Endothelial cell of umbilical vein (primary cell): ENCODE results near the gene GDF3. TPM values are rescaled to one million over a fixed set of nuclear protein-coding genes. Genes with fewer than 3 reads are reported as not detected.

Source experiments
- BruUV-seq: library from RNA; stranded (reverse); fragments of 400-500 nt; replicated peaks from 2 replicates; lab custom pipeline; 2021; lab: Mats Ljungman, UMichigan
- CTCF ChIA-PET: fragments of 300-600, 350-600 bp; sonication (Branson Sonifier 250); formaldehyde crosslinking; loops from one replicate; lab custom pipeline; 2021; ENCODE audit warnings: antibody characterized with exemption, inconsistent platforms; lab: Charles Lee
- POLR2A ChIA-PET: fragments of 300-600, 350-600 bp; sonication (Branson Sonifier 250); formaldehyde crosslinking; loops from one replicate; lab custom pipeline; 2021; ENCODE audit warnings: antibody characterized with exemption, inconsistent platforms; lab: Charles Lee
- DNase-seq: peaks from one replicate; pipeline ENCODE4 v3.0.0-alpha.2; 2011; ENCODE audit warnings: low read depth, low spot score
- FAIRE-seq: peaks from 2 replicates; lab custom pipeline; 2011; peaks lifted over from hg19 to GRCh38; lab: Jason Lieb, UNC
- H2AFZ ChIP-seq: 2 replicates; pipeline ENCODE4 v1.6.0; 2012; ENCODE audit warnings: low read depth, low read length, control low read depth, inconsistent platforms
- H3K27ac ChIP-seq: 2 replicates; pipeline ENCODE4 v1.5.1; 2011; ENCODE audit warnings: low read depth, mild to moderate bottlenecking, control low read depth, low read length, moderate library complexity; ENCODE audit not compliant: insufficient read depth
- H3K27me3 ChIP-seq, 2 experiments: 2 replicates each; pipeline versions ENCODE4 v1.6.0 to v1.6.1; 2011; ENCODE audit warnings: low read length in 2 of 2, mixed read lengths in 1 of 2; ENCODE audit not compliant: control insufficient read depth in 2 of 2, insufficient read depth in 2 of 2
- H3K36me3 ChIP-seq, 2 experiments: 2 replicates in 1 of 2; 3 replicates in 1 of 2; pipeline ENCODE4 v1.5.1; 2011; ENCODE audit warnings: low read length in 2 of 2, mild to moderate bottlenecking in 1 of 2, moderate library complexity in 1 of 2; ENCODE audit not compliant: control insufficient read depth in 2 of 2, insufficient read depth in 2 of 2; ENCODE audit errors: extremely low read depth in 1 of 2
- H3K4me1 ChIP-seq: 3 replicates; pipeline ENCODE4 v1.5.1; 2011; ENCODE audit warnings: mild to moderate bottlenecking, low read length; ENCODE audit not compliant: control insufficient read depth, insufficient read depth; ENCODE audit errors: extremely low read depth
- H3K4me2 ChIP-seq: 2 replicates; pipeline ENCODE4 v1.6.1; 2011; ENCODE audit warnings: low read length, control low read depth, mixed read lengths; ENCODE audit not compliant: insufficient read depth
- H3K4me3 ChIP-seq, 3 experiments: fragments of 200-600 bp in 1 of 3; sonication (generic), shearing (Covaris generic) in 1 of 3; replicated peaks in 1 of 3; 2 replicates each; pipeline ENCODE4 v1.5.1; 2011 to 2016; ENCODE audit warnings: control low read depth in 3 of 3, low read length in 3 of 3, mild to moderate bottlenecking in 2 of 3, inconsistent platforms in 1 of 3, low read depth in 1 of 3, moderate library complexity in 1 of 3; ENCODE audit not compliant: insufficient read depth in 1 of 3
- H3K79me2 ChIP-seq: 2 replicates; pipeline ENCODE4 v1.6.0; 2012; ENCODE audit warnings: low read length, inconsistent platforms; ENCODE audit not compliant: control insufficient read depth, insufficient read depth
- H3K9ac ChIP-seq: replicated peaks from 2 replicates; pipeline ENCODE3; 2011; ENCODE audit warnings: low read length, control low read depth; ENCODE audit not compliant: insufficient read depth; ENCODE audit errors: extremely low read depth
- H3K9me1 ChIP-seq: replicated peaks from 3 replicates; pipeline ENCODE4 v1.6.0; 2011; ENCODE audit warnings: mild to moderate bottlenecking, low read length; ENCODE audit not compliant: control insufficient read depth, insufficient read depth; ENCODE audit errors: extremely low read depth
- H3K9me3 ChIP-seq: replicated peaks from 2 replicates; pipeline ENCODE4 v1.5.1; 2012; ENCODE audit warnings: low read length, inconsistent platforms; ENCODE audit not compliant: control insufficient read depth, insufficient read depth
- H4K20me1 ChIP-seq: replicated peaks from 2 replicates; pipeline ENCODE3; 2011; ENCODE audit warnings: mild to moderate bottlenecking, low read length; ENCODE audit not compliant: control insufficient read depth, insufficient read depth; ENCODE audit errors: extremely low read depth
- CTCF ChIP-seq, 2 donors: IDR thresholded peaks; 1 replicate in 1 of 2; 2 replicates in 1 of 2; pipeline ENCODE4 v1.5.1; 2011; ENCODE audit warnings: low read length in 2 of 2, mild to moderate bottlenecking in 2 of 2, moderate library complexity in 2 of 2, control low read depth in 1 of 2, inconsistent platforms in 1 of 2, low read depth in 1 of 2; ENCODE audit not compliant: insufficient read depth in 1 of 2; ENCODE audit errors: extremely low read depth in 1 of 2
- EZH2 ChIP-seq: IDR thresholded peaks from 2 replicates; pipeline ENCODE4 v1.6.1; 2012; ENCODE audit warnings: borderline replicate concordance, low read depth, mild to moderate bottlenecking, moderate library complexity, low read length, inconsistent platforms; ENCODE audit not compliant: severe bottlenecking
- FOS ChIP-seq: IDR thresholded peaks from 2 replicates; pipeline ENCODE4 v1.6.1; 2011; ENCODE audit warnings: mild to moderate bottlenecking, low read length, moderate library complexity, borderline replicate concordance; ENCODE audit not compliant: insufficient read depth
- GATA2 ChIP-seq: IDR thresholded peaks from 2 replicates; pipeline ENCODE4 v1.7.0; 2011; ENCODE audit warnings: low read depth, mild to moderate bottlenecking, moderate library complexity, mixed read lengths, low read length; ENCODE audit not compliant: insufficient read length, insufficient read depth
- JUN ChIP-seq: IDR thresholded peaks from 2 replicates; pipeline ENCODE4 v1.6.1; 2011; ENCODE audit warnings: borderline replicate concordance, low read depth; ENCODE audit not compliant: insufficient read length, insufficient read depth
- MYC ChIP-seq: IDR thresholded peaks from one replicate; pipeline ENCODE4 v1.6.1; 2011; ENCODE audit warnings: mild to moderate bottlenecking, low read depth, low read length
- POLR2A ChIP-seq: IDR thresholded peaks from 2 replicates; pipeline ENCODE4 v1.6.1; 2012; ENCODE audit warnings: low read depth, mild to moderate bottlenecking, control low read depth, low read length
- POLR2AphosphoS5 ChIP-seq: IDR thresholded peaks from 2 replicates; pipeline ENCODE4 v1.6.1; 2012; ENCODE audit warnings: low read depth, mild to moderate bottlenecking, control low read depth, low read length, moderate library complexity; ENCODE audit not compliant: insufficient read depth
- dilution Hi-C: fragments of 300-500 bp; cut with MboI; formaldehyde crosslinking; loops from one replicate; pipeline ENCODE4 v1.15.0; 2019; ENCODE audit warnings: low sequenced_read_pairs; ENCODE audit not compliant: extremely low pct_ligation_motif_present
- intact Hi-C: fragments of 100-400 bp; cut with micrococcal nuclease; formaldehyde crosslinking; loops from one replicate; pipeline ENCODE4 v1.10.0; 2022
- polyA plus RNA-seq, 4 experiments: library from polyadenylated mRNA; depleted of rRNA in 3 of 4; stranded (reverse) in 3 of 4; unstranded in 1 of 4; fragments of >200 nt; gene quantifications; 2 replicates each; pipeline versions ENCODE4 v1.2.1 to v1.2.3, GENCODE V29; 2011 to 2012; ENCODE audit warnings: missing spikeins in 1 of 4
- total RNA-seq: library from RNA; stranded (reverse); gene quantifications from 2 replicates; pipeline ENCODE4 v1.2.3, GENCODE V29; 2021
- TF ChIP-seq, protein P1 (sequence below): IDR thresholded peaks from 2 replicates; pipeline ENCODE4 v1.6.1; 2011; ENCODE audit not compliant: insufficient read depth, insufficient read length

The GDF3 gene
- total and polyA plus RNA-seq, 2 donors (not counting 3 experiments of a cell fraction or from before 2014, with no cell fraction given) = 3.1 to 5.0 TPM

DNA sequence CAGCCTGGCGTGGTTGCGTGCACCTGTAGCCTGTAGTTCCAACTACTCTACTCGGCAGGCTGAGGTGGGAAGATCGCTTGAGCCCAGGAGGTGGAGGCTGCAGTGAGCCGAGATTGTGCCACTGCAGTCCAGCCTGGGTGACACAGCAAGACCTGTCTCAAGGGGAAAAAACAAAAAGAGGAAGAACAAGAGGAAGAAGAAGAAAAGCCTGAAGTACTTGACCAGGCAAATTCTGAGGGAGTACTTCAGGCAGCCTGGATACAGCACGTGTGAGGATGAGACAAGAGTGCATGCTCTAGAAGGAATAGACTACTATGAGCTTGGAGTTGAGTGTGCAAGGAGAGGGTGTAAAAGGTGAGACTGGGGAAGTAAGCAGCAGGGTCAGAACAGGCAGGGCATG is 1.8 kb downstream of the GDF3 start:
- Histone ChIP-seq H3K36me3 (no peaks in the 10 kb centered on the region), H3K4me3 (no peak overlapping the region), H3K4me2 (no peak overlapping the region), H3K27me3 (no peaks in the 10 kb centered on the region), H4K20me1 (no peaks in the 10 kb centered on the region), H3K4me1 (peaks cover 16% of the 10 kb centered on the region), H3K9me1 (no peaks in the 10 kb centered on the region), H3K27ac (no peak overlapping the region), H3K9me3 (no peaks in the 10 kb centered on the region), H3K9ac (no peak overlapping the region), H3K79me2 (no peaks in the 10 kb centered on the region), H2AFZ (no peak overlapping the region)
- intact Hi-C loops = no loop called here
- FAIRE-seq (no peak), DNase-seq (no peak)
- ChIA-PET CTCF (no interaction called here), POLR2A (interaction anchor here (0.7 kb wide), 1 partner anchor 151 kb away, joined by 5 read pairs; no protein-coding TSS in a partner anchor)
- dilution Hi-C loops = no loop called here
- TF ChIP-seq, protein P1, sequence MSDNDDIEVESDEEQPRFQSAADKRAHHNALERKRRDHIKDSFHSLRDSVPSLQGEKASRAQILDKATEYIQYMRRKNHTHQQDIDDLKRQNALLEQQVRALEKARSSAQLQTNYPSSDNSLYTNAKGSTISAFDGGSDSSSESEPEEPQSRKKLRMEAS = no peak
- TF ChIP-seq CTCF (IDR thresholded peaks at IDR 0.05; ENCODE audit: extremely low read depth in 1 of 2, insufficient read depth in 1 of 2, low read depth in 1 of 2, low read length in 2 of 2) (no peak), FOS (no peak), POLR2A (no peak), JUN (no peak), GATA2 (no peak), EZH2 (no peak), POLR2AphosphoS5 (no peak), MYC (no peak)
- BruUV-seq = no TSS peak
